NCI-H1417 treated with DMSO at 0.1 percent for 48 hours (cell line): Measurements from ENCODE around the gene ALG14.
"Not testable (repeated sequence)": the region's sequence is repeated elsewhere in the genome, so short reads cannot be mapped to it uniquely, and the experiment has no call there.

ENCODE experiments used
- DNase-seq: peaks from one replicate; lab custom pipeline; 2025; lab: John Stamatoyannopoulos, UW

Gene ALG14

DNA sequence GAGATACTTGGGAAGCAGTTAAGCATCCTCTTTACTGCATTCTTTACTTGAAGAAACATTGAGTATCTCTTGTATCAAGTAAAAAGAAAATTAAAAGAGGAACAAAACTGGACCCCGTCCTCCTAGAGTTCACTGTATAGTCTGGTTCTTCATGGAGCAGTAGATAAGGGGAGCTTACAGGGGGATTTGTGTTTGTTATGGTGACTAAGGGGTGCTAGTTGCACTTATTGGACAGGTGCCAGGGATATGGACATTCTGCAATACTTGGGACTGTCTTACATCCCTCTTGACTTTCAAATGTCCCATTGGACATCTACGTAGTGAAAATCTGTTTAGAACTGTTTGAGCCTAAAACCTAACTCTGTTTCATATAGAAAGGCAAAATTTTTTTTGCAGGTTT lies 67.2 kb downstream of the ALG14 start:
- no peak for DNase-seq

DNA sequence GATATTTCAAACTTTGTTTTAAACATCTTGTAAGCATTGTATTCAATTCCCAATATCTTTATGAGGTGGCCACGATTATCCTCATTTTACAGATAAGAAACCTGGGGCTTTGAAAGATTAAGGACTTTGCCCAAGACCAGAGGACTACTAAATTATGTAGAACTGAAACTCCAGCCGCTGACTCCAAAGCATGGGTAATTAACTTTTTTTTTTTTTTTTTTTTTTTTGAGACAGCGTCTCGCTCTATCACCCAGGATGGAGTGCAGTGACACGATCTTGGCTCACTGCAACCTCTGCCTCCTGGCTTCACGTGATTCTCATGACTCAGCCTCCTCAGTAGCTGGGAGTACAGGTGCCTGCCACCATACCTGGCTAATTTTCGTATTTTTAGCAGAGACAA lies 68.7 kb downstream of the ALG14 start:
- DNase-seq: no peak

DNA sequence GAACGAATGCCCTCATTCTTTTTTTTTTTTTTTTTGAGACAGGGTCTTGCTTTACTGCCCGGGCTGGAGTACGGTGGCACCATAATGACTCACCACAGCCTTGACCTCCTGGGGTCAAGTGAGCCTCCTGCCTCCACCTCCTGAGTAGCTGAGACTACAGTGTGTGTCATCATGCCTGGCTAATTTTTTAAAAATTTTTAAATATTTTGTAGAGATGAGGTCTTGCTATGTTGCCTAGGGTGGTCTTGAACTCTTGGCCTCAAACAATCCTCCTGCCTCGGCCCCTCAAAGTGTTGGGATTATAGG lies 69.4 kb downstream of the ALG14 start:
- no peak for DNase-seq

DNA sequence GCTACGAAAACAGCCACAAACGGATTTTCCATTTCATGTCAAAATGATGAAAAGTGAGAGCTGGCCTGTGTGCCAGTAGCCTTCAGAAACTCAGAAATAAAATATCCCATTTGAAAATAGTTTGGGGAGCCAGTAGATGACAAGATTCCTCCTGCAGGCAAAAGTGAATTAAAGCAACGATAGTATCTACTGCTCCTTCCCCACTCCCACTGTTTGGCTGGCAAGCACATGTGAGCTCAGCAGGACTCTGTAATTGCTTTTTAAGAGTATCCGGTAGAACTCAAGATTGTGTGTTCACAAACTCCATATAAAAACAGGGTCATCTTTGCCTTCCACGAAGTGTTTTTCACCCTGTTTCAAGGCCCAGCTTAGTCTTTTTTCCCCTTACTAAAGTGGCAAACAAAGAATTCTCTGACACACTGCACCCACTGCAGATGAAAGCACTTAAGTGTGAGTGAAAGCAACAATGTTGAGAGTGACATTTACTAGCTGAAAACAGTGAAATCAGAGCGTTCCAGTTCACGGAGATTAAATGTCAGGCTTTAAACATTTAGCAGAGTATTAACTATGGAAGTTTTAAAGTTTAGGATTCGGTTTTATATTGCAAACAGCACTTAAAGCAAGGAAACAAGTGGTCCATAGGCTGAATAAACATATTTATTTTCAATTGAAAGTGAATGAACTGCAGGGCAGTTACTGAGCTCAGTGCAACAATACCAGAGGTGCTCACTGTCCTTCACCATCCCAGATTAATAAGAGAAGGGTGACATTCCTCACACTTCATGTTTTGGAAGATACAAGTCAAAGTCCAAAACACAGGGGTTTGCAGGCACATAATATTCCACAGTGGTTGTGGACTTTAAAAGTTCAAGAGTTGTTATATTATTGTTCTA lies 70.0 kb downstream of the ALG14 start:
- no peak for DNase-seq

DNA sequence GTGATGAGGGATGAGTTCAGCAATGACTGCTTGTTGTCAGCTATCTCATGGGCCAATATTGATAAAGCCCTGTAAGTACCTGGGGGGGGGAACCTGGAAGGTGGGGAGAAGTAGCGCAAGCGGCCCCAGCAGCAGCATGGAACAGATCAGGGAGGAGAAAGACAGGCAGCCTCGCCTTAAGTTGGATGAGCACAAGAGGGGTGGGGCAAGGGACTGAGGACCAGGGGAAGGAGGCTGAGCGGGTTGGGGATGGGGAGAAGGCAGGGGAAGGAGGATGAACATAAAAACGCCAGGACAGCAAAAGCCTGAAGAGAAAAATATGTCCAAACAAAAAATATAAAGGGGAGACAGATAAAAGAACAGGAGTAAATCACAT lies 70.6 kb downstream of the ALG14 start:
- no peak for DNase-seq

DNA sequence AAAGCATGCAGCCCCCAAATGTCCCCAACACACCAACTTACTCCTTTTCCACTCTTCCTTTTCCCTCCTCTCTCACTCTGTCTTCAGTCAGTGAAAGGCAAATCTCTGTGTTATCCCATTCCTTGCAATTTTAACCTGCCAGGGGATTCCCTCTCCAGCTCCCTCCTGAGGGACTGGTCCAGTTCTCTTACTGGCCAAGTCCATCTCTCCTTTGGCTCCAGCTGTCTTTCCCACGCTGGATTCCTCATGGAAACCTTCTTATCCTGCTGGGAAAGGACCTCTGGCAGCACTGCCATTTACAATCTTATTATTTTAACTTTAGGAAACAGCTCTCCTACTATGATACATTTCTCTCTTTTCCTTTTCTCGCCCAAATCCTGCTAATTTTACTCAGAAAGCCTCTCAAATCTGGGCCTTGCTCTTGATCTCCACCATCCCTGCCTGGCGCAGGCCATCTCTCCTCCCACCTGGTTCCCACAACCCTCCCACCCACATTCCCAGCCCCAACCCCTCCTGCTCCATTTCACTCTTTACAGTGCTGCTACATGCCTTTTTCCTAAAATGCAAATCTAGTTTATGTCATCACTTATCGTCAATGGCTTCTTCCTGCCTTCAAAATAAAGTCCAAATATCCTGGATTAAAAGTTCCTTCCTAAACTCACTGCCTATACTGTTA lies 73.2 kb downstream of the ALG14 start:
- no peak for DNase-seq

DNA sequence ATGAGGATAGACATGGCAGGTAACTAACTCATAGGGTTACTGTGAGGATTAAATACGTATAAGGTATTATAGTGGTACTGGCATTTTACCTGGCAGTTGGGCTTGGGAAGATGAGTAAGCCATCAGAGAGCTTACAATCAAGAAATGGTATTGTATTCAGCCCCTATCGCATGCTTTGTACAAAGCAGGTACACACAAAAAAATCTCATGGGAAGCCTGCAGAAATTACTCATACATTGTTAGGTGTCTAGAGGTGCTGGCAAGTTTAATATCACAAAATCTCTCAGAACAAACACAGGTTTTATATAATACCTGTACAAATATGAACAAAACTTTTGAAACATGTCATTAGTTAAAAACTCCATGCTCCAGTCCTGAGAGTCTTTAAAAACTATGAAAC lies 74.0 kb downstream of the ALG14 start:
- DNase-seq: no peak

DNA sequence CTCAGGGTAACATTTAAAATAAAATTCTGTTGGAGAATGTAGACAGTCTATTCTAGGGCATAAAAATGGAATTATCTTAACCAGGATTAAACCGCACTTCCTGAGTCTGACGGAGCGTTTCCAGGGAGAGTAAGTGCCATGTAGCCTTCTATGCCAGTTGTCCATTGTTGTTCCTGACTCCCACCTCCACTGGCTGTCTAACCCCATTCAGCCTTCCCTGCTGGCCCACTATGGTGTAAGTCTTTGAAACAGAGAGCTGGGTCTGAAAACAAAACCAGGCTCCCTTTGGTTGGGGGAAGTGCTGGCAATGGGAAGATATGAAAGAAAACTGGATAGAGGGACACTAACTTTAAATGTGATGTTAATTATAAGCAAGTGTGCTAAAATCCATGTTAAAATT lies 74.6 kb downstream of the ALG14 start:
- no peak for DNase-seq

DNA sequence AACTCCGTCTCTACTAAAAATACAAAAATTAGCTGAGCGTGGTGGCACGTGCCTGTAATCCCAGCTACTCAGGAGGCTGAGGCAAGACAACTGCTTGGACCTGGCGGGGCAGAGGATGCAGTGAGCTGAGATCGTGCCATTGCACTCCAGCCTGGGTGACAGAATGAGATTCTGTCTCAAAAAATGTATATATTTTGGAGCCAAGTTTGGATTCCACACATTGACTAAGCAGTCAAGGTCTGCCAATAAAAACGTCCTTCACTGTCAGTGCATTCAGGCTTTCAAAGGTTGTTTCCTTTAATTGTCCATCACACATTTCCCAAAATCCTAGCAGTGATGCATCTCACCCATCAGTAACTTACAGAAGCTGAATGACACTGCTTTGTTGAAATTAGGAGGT lies 77.2 kb downstream of the ALG14 start:
- not testable (repeated sequence) for DNase-seq

DNA sequence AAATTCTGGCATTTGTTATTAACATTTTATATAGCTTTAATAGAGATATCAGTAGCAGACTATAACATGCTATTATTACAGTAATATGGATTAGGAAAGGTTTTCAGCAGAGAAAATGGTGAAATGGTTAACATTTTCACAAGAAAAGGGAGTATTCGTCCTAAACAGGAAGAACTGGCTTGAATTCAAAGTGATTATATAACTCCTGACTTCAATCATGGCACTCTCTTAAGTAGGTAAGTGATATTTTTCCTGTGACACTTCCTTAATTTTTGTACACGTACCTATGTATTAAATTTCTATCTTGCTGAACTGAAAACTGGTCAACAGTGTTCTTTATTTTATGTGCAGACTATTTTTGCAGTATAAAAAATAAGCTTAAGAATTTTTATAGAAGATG lies 77.9 kb downstream of the ALG14 start:
- DNase-seq: no peak

DNA sequence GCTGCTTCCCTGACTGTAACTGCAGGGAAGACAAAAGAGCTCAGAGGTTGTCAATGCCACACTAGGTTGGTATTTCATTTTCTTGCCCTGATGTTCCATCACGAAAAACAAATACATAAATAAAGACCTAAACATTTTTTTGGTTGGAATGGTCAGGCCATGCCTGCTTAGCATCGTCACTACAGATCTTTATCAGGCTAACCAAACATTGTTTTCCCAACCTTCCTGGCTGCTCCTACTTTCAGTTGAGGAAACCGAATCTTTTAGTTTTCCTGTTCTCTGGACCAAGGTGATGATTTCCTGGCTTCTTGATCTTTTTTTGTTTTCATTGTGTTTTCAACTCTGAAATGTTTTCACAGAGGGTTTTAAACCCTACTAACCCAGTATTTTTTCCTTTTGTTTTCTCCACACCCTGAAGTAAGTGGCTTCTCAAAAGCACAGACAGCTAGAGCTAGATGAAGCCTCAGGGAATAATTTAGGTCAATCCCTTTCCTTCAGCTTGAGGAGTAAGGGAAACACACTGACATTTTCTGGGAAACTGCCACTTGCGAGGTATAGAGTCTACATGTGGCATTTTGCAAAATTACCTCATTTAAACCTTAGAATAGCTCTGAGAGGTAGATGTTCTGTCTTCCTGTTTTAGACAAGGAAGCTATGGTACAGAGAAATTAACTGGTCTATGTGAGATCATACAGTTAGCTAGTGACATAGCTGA lies 78.7 kb downstream of the ALG14 start:
- DNase-seq: no peak

DNA sequence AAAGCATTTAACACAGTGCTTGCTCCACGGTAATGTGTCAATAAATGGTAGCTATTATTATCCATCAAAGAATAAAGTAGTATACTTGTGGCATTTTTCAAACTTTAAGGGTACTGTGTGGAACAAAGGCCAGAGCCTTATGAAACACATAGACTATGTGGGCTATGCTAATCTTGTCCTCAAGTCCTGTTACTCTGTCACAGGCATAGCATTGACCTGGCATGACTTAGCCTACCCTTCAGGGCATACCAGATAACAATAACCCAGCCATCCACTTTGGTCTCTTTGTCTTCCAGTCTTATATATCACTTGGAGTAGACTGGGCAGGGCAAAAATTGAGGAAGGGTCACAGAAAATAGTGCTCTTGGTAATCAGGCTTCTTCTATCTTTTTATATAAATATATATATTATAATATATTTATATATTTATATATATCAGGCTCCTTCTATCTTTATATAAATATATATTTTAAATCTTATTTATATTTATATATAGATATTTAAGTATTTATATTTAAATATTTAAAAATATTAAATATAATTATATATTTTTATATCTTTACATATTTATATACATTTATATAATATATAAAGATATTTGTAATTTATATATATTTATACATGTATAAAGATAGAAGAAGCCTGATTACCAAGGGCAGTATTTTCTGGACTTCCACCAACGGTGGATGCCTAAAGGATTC lies 79.7 kb downstream of the ALG14 start:
- DNase-seq: no peak

DNA sequence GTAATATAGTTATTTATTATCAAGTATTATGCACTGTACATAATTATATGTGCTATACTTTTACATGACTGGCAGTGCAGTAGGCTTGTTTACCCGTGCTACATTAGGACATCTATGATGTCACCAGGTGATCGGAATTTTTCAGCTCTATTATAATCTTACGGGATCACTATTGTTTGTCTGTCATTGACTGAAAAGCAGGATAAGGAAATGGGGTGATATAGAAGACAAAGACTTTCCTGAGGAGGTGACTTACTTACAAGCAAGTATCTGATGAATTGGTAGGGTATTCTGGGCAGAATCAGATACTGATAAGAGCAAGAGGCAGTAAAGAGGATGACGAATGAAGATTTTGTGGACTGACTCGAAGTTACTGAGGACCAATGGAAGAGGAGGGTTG lies 80.6 kb downstream of the ALG14 start:
- DNase-seq: no peak

DNA sequence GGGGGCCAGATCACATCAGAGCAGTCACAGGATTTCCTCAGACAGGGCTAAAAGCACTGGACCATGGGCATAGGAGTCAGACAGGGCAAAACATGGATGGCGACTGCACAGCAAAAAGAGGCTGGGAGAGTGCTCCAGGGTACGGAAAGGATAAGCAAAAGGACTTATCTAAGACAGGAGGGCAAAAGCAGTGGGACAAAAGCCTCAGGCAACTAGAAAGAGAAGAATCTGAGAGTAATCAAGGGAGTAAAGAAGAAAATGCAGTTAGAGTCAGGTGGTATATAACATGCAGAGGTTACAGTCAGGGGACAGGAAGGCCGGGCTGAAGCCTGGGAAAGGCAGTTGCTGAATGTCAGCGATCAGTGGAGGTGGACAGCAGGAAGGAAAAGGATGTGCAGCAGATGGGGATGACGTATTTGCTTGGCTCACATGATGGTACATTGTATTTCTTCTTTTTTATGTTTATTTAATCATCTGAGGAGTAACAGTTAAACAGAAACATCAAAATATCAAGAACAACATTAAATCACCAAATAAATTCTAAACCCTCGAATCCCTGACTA lies 82.8 kb downstream of the ALG14 start:
- no peak for DNase-seq

DNA sequence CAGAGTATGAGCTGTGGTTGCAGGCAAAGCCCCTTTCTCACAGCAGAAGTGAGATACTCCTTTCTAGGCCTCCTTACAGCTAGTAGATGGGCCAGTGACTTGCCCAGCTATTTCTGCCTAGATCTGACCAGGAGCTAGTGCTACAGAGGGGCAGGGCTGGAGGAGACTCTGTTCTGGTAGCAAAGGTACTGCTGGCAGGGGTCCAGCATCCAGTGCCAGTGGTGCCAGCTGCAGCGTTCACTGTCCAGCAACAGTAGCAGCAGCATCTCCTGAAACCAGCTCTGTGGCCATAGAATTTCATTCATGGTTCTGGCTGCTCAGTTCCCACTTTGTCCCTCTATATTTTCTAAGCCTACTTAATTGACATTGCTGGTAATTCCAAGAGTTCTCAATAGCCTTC lies 83.4 kb downstream of the ALG14 start:
- DNase-seq: no peak

DNA sequence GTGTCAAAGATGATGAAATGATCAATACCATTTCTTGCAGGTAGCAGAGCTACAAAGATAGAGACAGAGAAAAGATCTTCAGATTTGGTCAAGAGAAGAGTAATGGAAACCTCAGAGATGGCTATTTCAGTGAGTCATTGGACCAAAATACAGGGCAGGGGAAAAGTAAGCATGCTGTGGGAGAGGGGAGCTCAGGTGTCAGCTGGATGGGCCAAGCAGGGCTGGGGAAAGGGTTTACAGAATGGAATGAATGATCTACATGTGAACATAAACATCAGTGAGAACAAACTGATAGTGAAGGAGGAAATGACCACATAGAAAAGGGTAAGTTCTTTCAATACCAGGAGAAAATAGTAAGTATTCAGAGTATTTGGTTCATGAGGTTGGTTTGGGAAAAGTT lies 84.4 kb downstream of the ALG14 start:
- DNase-seq: no peak

DNA sequence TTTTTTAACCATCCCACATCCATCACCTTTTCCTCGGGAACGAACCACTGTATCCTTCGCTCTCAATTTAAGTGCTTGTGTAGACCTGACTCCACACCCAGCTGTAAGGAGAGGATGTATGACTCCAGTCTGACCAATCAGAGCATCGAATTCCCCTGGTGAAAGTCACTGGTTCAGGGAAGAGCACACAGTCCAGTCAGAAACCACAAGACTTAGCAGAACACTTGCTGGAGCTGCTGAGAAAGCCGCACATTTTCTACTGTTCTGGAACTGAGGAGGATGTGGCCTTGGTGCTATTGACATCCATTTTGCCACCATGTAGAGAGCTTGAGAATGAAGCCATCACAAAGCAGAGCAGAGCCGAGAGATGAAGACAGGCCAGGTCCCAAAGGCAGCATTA lies 86.0 kb downstream of the ALG14 start:
- no peak for DNase-seq

DNA sequence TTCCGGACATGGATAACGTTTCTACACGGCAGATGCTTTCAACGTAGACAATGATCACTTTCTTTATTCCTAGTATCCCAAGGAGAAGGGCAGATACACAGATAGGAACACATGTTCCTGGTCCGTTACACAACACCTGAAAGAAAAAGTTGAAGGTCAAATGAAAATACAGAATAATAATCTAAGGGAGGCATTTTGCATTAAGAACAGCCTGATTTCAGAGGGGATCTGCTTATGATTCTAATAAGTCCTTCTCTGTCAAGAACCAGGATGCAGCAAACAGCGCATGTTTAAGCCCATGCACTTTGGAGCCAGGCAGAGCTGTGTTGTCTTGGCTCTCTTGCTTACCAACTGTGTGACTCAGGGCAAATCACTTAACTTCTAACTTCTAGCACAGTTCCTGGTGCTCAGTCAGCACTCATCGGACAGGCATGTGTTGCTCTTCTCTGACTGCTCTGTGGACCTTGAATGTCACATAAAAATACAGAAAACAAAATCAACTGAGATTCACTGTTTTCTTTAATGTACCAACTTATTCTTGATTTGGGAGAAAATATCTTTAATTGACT lies 89.5 kb downstream of the ALG14 start:
- no peak for DNase-seq

DNA sequence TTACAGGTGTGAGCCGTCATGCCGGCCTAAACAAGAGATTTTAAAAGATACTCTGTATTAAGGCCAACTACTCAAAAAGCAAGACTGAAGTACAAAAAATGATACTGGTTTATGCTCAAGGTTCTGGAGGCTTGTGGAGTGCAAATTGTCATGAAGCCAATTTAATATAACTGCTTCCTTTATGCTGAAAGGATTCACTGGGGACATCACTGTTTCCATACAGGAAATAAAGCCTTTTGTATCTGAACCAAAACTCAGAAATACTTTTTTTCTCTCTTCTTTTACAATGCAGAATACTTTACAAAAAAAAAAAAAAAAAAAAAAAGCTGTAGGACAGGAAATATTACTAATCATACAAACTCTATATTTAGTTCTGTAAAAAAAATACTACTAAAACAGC lies 90.4 kb downstream of the ALG14 start:
- DNase-seq: no peak

DNA sequence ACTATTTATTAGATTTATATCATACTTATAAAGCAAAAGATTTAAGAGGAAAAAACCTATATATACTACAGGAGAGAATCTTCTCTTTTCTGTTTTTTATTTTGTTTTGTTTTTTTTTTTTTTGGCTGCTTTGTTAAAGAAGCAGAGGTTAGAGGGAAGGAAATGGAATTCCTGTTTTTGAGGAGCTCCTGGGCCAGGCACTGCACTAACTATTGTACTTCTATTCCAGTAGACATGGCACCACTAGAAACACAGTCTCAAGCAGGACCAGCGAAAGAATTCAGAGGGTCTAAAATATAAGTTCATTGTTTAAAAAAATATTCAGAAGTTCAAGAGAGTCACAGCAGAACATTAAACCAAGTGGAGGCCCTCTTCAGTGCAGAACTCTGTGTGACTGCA lies 91.2 kb downstream of the ALG14 start:
- DNase-seq: no peak

DNA sequence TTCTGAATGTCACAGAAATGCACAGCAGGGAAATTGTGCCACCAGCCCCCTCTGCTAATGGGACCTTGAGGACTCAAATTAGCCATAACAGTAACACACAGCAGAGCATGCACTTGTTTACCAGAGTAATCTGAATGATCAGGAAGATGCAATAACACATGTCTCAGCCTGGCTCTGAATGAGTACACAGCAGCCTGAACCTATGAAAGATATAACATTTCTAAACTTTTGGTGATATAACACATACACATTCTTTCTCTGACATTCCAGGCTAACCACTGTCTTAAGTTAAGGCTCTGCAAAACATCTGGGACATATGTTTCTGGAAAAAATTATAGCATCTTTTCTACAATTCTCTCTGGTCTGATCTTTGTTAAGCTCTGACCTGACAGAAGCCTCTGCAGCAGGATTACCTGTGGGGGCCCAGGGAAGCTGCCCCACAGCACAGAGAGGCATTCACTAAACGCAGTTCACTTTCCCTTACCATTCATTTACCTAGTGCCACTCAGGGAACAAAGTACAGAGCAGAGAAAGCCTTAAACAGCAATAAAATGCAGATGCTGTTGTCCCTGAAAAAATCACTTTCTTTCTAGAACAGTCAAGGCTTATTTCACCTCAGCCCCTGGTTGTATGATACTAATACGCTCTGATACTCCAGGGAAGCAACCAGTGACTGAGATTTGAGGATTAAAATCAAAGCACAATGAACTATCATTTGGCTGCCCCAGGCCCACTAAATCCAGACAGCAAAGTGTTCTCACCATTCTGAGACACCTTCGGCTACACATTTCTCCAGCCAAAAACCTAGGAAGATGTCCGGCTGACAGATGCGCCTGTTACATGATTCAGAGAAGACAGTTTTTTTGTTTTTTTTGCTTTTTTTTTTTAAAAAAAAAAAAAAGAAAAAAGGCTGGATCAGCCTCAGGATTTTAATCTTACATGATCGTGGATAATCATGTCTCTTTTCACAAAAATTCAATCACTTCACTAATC lies 91.9 kb downstream of the ALG14 start:
- DNase-seq: no peak
